GM12878 (cell line): ENCODE measurements around the gene IRGC. TPM values are rescaled to one million over a fixed set of nuclear protein-coding genes. Genes with fewer than 3 reads are reported as not detected.

Experiments used
- ATAC-seq: fragments of 200-7000 bp; cut with Tn5 transposase; 3 replicates; pipeline ENCODE4 v1.9.1; 2020; ENCODE audit warnings: mild to moderate bottlenecking, moderate library complexity
- BruUV-seq: library from RNA; stranded (reverse); fragments of 400-500 nt; replicated peaks from 2 replicates; lab custom pipeline; 2021; lab: Mats Ljungman, UMichigan
- CTCF ChIA-PET: fragments of 300-600 bp; sonication (Branson Sonifier 250); formaldehyde crosslinking; extraction: SDS; loops from one replicate; lab custom pipeline; 2021; ENCODE audit warnings: inconsistent platforms; lab: Yijun Ruan, JAX
- POLR2A ChIA-PET: fragments of 350-600 bp; formaldehyde crosslinking; extraction: SDS; loops from one replicate; lab custom pipeline; 2021; ENCODE audit warnings: inconsistent platforms; lab: Charles Lee
- RAD21 ChIA-PET: fragments of 300-600 bp; sonication (Branson Sonifier 250); formaldehyde crosslinking; loops from one replicate; lab custom pipeline; 2023; ENCODE audit warnings: antibody characterized with exemption; ENCODE audit not compliant: unreplicated experiment; lab: Charles Lee
- SMC1A ChIA-PET: fragments of 300-600 bp; sonication (Branson Sonifier 250); formaldehyde crosslinking; loops from one replicate; lab custom pipeline; 2023; ENCODE audit not compliant: unreplicated experiment, uncharacterized antibody; lab: Charles Lee
- DNase-seq: peaks from one replicate; pipeline ENCODE4 v3.0.0-alpha.2; 2011; ENCODE audit warnings: low read depth, low spot score
- FAIRE-seq: peaks from 3 replicates; lab custom pipeline; 2011; peaks lifted over from hg19 to GRCh38; lab: Jason Lieb, UNC
- H2AFZ ChIP-seq: 2 replicates; pipeline ENCODE4 v1.6.0; 2011; ENCODE audit warnings: low read depth, low read length, control low read depth; ENCODE audit not compliant: control insufficient read depth
- H3K27ac ChIP-seq: 2 replicates; pipeline ENCODE4 v1.5.1; 2011; ENCODE audit warnings: control low read depth; ENCODE audit not compliant: control insufficient read depth, insufficient read depth
- H3K27me3 ChIP-seq, 2 experiments: replicated peaks in 1 of 2; 2 replicates each; pipeline versions ENCODE4 v1.6.0 to v1.6.1; 2011; ENCODE audit warnings: low read length in 1 of 2; ENCODE audit not compliant: control insufficient read depth in 2 of 2, insufficient read depth in 2 of 2
- H3K36me3 ChIP-seq, 2 experiments: 2 replicates each; pipeline ENCODE4 v1.5.1; 2011; ENCODE audit warnings: low read length in 1 of 2; ENCODE audit not compliant: control insufficient read depth in 2 of 2, insufficient read depth in 2 of 2
- H3K4me1 ChIP-seq: 2 replicates; pipeline ENCODE4 v1.6.1; 2011; ENCODE audit warnings: mild to moderate bottlenecking, low read length, moderate library complexity, mixed read lengths; ENCODE audit not compliant: control insufficient read depth, insufficient read depth
- H3K4me2 ChIP-seq: 2 replicates; pipeline ENCODE4 v1.6.0; 2011; ENCODE audit warnings: control low read depth; ENCODE audit not compliant: control insufficient read depth, insufficient read depth
- H3K4me3 ChIP-seq: fragments of 200-600 bp; sonication (generic); 2 replicates; pipeline ENCODE4 v1.5.1; 2016
- H3K79me2 ChIP-seq: 2 replicates; pipeline ENCODE4 v1.6.0; 2011; ENCODE audit warnings: low read length; ENCODE audit not compliant: control insufficient read depth, insufficient read depth
- H3K9ac ChIP-seq: 2 replicates; pipeline ENCODE4 v1.8.0; 2011; ENCODE audit warnings: low read length, control low read depth, mixed read lengths; ENCODE audit not compliant: control insufficient read depth, insufficient read depth
- H3K9me3 ChIP-seq: replicated peaks from 3 replicates; pipeline ENCODE4 v1.5.1; 2011; ENCODE audit warnings: mild to moderate bottlenecking, low read length; ENCODE audit not compliant: control insufficient read depth, insufficient read depth
- H4K20me1 ChIP-seq: 2 replicates; pipeline ENCODE4 v1.6.0; 2011; ENCODE audit not compliant: control insufficient read depth, insufficient read depth
- LARP7 ChIP-seq: fragments of 450-650 bp; IDR thresholded peaks from 2 replicates; pipeline ENCODE4 v1.6.1; 2017; ENCODE audit warnings: mild to moderate bottlenecking
- NFXL1 ChIP-seq: fragments of 450-650 bp; IDR thresholded peaks from 2 replicates; pipeline ENCODE4 v1.6.1; 2017; ENCODE audit warnings: antibody characterized with exemption, mild to moderate bottlenecking, borderline replicate concordance
- NFYB ChIP-seq: IDR thresholded peaks from 2 replicates; pipeline ENCODE4 v1.6.1; 2011; ENCODE audit warnings: low read depth, mild to moderate bottlenecking, low read length, improper control_type of control experiment, moderate library complexity; ENCODE audit not compliant: insufficient read depth
- RUNX3 ChIP-seq: IDR thresholded peaks from 2 replicates; pipeline ENCODE4 v1.6.1; 2012; ENCODE audit warnings: low read length, inconsistent platforms
- SREBF2 ChIP-seq: IDR thresholded peaks from 2 replicates; pipeline ENCODE4 v1.6.1; 2012; ENCODE audit warnings: mild to moderate bottlenecking, low read length
- TCF7 ChIP-seq: IDR thresholded peaks from 2 replicates; pipeline ENCODE4 v1.6.1; 2014; ENCODE audit warnings: antibody characterized with exemption, borderline replicate concordance
- WGBS: methylation state at CpG from one replicate; pipeline ENCODE4 v1.1.6; 2016; ENCODE audit warnings: low lambda C conversion rate; ENCODE audit not compliant: insufficient replicate concordance, insufficient coverage; ENCODE audit errors: missing lambda C conversion rate; 5-methylcytosine and 5-hydroxymethylcytosine counted together
- in situ Hi-C: fragments of 300-500 bp; cut with MboI; formaldehyde crosslinking; loops from 9 replicates; pipeline ENCODE4 v1.14.3; 2018; ENCODE audit warnings: mixed read lengths
- intact Hi-C: fragments of 100-400 bp; cut with micrococcal nuclease; formaldehyde crosslinking; loops from one replicate; pipeline ENCODE4 v1.14.2; 2022; ENCODE audit not compliant: unreplicated experiment
- polyA plus RNA-seq, 11 experiments: library from polyadenylated mRNA; depleted of rRNA in 4 of 11; unstranded in 6 of 11; stranded (reverse) in 5 of 11; fragments of >200 nt; fragmentation: Nextera tagmentation in 4 of 11; fragmentation: Illumina TruSeq in 1 of 11; extraction: Ambion mirVana in 4 of 11; extraction: Trizol in 1 of 11; gene quantifications; 1 replicate in 1 of 11; 2 replicates in 10 of 11; pipeline versions ENCODE4 v1.2.1 to v1.2.3, GENCODE V29; 2011 to 2016; ENCODE audit warnings: inconsistent platforms in 2 of 11, missing spikeins in 2 of 11, low read depth in 1 of 11
- total RNA-seq, 4 experiments: library from RNA; depleted of rRNA in 3 of 4; stranded (reverse); fragments of >200 nt in 3 of 4; fragmentation: Illumina TruSeq in 1 of 4; extraction: Trizol in 1 of 4; gene quantifications; 2 replicates each; pipeline versions ENCODE4 v1.2.1 to v1.2.3, GENCODE V29; 2013 to 2021
- TF ChIP-seq, protein P1 (sequence below): IDR thresholded peaks from 2 replicates; pipeline ENCODE4 v1.6.1; 2011; ENCODE audit warnings: borderline replicate concordance, low read depth, mild to moderate bottlenecking, moderate library complexity, mixed read lengths, low read length; ENCODE audit not compliant: insufficient read depth; ENCODE audit errors: extremely low read length
- TF ChIP-seq, protein P2 (sequence below), 3 experiments: IDR thresholded peaks in 2 of 3; conservative IDR thresholded peaks in 1 of 3; 2 replicates each; pipeline ENCODE4 v1.5.1; 2011; ENCODE audit warnings: low read depth in 3 of 3, low read length in 3 of 3, mild to moderate bottlenecking in 3 of 3, control low read depth in 2 of 3, moderate library complexity in 2 of 3, inconsistent platforms in 1 of 3, mixed read lengths in 1 of 3; ENCODE audit not compliant: control insufficient read depth in 2 of 3, insufficient read depth in 1 of 3; ENCODE audit errors: extremely low read depth in 1 of 3
- TF ChIP-seq, protein P3 (sequence below): fragments of 450-650 bp; formaldehyde crosslinking; IDR thresholded peaks from 2 replicates; pipeline ENCODE4 v1.4.0; 2022; ENCODE audit warnings: mild to moderate bottlenecking, moderate library complexity
- TF ChIP-seq, protein P4 (sequence below): IDR thresholded peaks from 2 replicates; pipeline ENCODE4 v1.6.1; 2012; ENCODE audit warnings: low read depth, low read length, improper control_type of control experiment

IRGC gene
- total and polyA plus RNA-seq, 10 of the 15 experiments (the other 5 are each of a cell fraction or from before 2014, with no cell fraction given): 0.04 TPM; not detected in 9

DNA sequence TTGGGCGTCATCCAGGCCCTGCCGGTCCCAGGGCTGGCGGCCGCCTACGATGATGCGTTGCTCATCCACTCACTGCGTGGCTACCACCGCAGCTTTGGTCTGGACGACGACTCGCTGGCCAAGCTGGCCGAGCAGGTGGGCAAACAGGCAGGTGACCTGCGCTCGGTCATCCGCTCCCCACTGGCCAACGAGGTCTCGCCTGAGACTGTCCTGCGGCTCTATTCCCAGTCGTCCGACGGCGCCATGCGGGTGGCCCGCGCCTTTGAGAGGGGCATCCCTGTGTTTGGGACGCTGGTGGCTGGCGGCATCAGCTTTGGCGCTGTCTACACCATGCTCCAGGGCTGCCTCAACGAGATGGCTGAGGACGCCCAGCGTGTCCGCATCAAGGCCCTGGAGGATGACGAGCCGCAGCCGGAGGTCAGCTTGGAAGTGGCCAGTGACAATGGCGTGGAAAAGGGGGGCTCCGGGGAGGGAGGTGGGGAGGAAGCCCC is 3.5 kb downstream of the IRGC start (continued):
- TF ChIP-seq, protein P1, sequence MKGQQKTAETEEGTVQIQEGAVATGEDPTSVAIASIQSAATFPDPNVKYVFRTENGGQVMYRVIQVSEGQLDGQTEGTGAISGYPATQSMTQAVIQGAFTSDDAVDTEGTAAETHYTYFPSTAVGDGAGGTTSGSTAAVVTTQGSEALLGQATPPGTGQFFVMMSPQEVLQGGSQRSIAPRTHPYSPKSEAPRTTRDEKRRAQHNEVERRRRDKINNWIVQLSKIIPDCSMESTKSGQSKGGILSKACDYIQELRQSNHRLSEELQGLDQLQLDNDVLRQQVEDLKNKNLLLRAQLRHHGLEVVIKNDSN: no peak
- TF ChIP-seq LARP7 (no peak), NFYB (no peak)
- TF ChIP-seq, protein P2, sequence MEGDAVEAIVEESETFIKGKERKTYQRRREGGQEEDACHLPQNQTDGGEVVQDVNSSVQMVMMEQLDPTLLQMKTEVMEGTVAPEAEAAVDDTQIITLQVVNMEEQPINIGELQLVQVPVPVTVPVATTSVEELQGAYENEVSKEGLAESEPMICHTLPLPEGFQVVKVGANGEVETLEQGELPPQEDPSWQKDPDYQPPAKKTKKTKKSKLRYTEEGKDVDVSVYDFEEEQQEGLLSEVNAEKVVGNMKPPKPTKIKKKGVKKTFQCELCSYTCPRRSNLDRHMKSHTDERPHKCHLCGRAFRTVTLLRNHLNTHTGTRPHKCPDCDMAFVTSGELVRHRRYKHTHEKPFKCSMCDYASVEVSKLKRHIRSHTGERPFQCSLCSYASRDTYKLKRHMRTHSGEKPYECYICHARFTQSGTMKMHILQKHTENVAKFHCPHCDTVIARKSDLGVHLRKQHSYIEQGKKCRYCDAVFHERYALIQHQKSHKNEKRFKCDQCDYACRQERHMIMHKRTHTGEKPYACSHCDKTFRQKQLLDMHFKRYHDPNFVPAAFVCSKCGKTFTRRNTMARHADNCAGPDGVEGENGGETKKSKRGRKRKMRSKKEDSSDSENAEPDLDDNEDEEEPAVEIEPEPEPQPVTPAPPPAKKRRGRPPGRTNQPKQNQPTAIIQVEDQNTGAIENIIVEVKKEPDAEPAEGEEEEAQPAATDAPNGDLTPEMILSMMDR (IDR thresholded peaks at IDR 0.05 in 2 of 3, conservative IDR thresholded peaks at IDR 0.05 in 1 of 3; ENCODE audit: control insufficient read depth in 2 of 3, extremely low read depth in 1 of 3, insufficient read depth in 1 of 3, low read depth in 3 of 3, low read length in 3 of 3): no peak

DNA sequence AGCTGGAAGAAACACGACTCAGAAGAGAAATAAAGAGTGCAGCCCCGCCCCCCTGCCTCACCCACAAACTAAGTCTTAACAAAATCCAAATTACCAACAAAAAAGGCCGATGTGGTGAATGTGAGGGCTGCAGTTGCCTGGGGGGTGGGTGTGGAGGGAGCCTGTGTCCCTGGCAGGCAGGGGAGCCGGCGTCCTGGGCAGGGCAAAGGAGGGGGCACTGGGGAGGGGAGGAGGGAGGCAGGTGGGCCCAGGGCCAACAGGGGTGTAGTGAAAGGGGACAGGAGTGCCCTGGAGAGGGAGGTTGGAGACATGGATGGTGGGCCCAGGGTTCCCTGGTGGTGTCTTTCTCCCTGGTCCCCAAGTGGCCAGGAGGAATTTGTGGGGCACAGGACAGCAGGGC is 4.0 kb downstream of the IRGC start:
- SMC1A ChIA-PET: no interaction called here
- Histone ChIP-seq H3K4me2 (no peak overlapping the region), H3K4me1 (peaks cover 5% of the 10 kb centered on the region), H3K27ac (no peak overlapping the region), H2AFZ (no peak overlapping the region), H3K36me3 (no peaks in the 10 kb centered on the region), H3K27me3 (no peaks in the 10 kb centered on the region), H3K9ac (no peak overlapping the region), H3K4me3 (no peak overlapping the region), H3K79me2 (no peaks in the 10 kb centered on the region), H3K9me3 (no peaks in the 10 kb centered on the region), H4K20me1 (no peaks in the 10 kb centered on the region)
- POLR2A ChIA-PET: no interaction called here
- in situ Hi-C loops: no loop called here
- no peak for ATAC-seq
- FAIRE-seq: no peak
- CTCF ChIA-PET: no interaction called here
- intact Hi-C loops: no loop called here
- DNase-seq: no peak
- WGBS: 32% methylated on average over 3 of the region's 5 CpGs
- no TSS peak for BruUV-seq
- RAD21 ChIA-PET: no interaction called here
- TF ChIP-seq RUNX3 (no peak), NFXL1 (no peak), SREBF2 (no peak), TCF7 (no peak)
- TF ChIP-seq, protein P2 (IDR thresholded peaks at IDR 0.05 in 2 of 3, conservative IDR thresholded peaks at IDR 0.05 in 1 of 3; ENCODE audit: control insufficient read depth in 2 of 3, extremely low read depth in 1 of 3, insufficient read depth in 1 of 3, low read depth in 3 of 3, low read length in 3 of 3): no peak
- TF ChIP-seq, protein P1: no peak
- TF ChIP-seq, protein P3, sequence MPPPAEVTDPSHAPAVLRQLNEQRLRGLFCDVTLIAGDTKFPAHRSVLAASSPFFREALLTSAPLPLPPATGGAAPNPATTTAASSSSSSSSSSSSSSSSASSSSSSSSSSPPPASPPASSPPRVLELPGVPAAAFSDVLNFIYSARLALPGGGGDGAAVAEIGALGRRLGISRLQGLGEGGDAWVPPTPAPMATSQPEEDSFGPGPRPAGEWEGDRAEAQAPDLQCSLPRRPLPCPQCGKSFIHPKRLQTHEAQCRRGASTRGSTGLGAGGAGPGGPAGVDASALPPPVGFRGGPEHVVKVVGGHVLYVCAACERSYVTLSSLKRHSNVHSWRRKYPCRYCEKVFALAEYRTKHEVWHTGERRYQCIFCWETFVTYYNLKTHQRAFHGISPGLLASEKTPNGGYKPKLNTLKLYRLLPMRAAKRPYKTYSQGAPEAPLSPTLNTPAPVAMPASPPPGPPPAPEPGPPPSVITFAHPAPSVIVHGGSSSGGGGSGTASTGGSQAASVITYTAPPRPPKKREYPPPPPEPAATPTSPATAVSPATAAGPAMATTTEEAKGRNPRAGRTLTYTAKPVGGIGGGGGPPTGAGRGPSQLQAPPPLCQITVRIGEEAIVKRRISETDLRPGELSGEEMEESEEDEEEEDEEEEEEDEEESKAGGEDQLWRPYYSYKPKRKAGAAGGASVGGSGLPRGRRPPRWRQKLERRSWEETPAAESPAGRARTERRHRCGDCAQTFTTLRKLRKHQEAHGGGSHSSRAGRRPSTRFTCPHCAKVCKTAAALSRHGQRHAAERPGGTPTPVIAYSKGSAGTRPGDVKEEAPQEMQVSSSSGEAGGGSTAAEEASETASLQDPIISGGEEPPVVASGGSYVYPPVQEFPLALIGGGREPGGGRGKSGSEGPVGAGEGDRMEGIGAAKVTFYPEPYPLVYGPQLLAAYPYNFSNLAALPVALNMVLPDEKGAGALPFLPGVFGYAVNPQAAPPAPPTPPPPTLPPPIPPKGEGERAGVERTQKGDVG (CRISPR knock-in tag): no peak
- TF ChIP-seq, protein P4, sequence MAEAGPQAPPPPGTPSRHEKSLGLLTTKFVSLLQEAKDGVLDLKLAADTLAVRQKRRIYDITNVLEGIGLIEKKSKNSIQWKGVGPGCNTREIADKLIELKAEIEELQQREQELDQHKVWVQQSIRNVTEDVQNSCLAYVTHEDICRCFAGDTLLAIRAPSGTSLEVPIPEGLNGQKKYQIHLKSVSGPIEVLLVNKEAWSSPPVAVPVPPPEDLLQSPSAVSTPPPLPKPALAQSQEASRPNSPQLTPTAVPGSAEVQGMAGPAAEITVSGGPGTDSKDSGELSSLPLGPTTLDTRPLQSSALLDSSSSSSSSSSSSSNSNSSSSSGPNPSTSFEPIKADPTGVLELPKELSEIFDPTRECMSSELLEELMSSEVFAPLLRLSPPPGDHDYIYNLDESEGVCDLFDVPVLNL: no peak
